HCT116 (cell line): ENCODE results near the gene TFE3. TPM values are rescaled to one million over a fixed set of nuclear protein-coding genes. Genes with fewer than 3 reads are reported as not detected.

Experiments
- ATAC-seq: fragments of 200-7000 bp; cut with Tn5 transposase; 2 replicates; pipeline ENCODE4 v1.9.1; 2020; ENCODE audit warnings: mild to moderate bottlenecking, moderate library complexity
- BruUV-seq: library from RNA; stranded (reverse); fragments of 400-500 nt; replicated peaks from 2 replicates; lab custom pipeline; 2021; lab: Mats Ljungman, UMichigan
- CTCF ChIA-PET: fragments of 300-600 bp; sonication (Branson Sonifier 250); formaldehyde crosslinking; loops from one replicate; lab custom pipeline; 2021; ENCODE audit warnings: antibody characterized with exemption; lab: Charles Lee
- POLR2A ChIA-PET: fragments of 300-600, 350-600 bp; sonication (Branson Sonifier 250); formaldehyde crosslinking; loops from one replicate; lab custom pipeline; 2021; ENCODE audit warnings: antibody characterized with exemption; lab: Charles Lee
- RAD21 ChIA-PET, 2 experiments: fragments of 300-600 bp; sonication (Branson Sonifier 250); formaldehyde crosslinking; loops; one replicate each; lab custom pipeline; 2023; ENCODE audit warnings: low total read pairs in 2 of 2; ENCODE audit not compliant: uncharacterized antibody in 2 of 2, unreplicated experiment in 2 of 2, low non-redundant PET in 1 of 2; lab: Charles Lee
- DNase-seq: peaks from one replicate; pipeline ENCODE4 v3.0.0-alpha.2; 2010; ENCODE audit warnings: low read depth, low spot score
- H2AFZ ChIP-seq: fragments of 200-600 bp; shearing (Covaris generic), sonication (generic); 2 replicates; pipeline ENCODE4 v1.6.1; 2017; ENCODE audit warnings: low read depth, mixed run types, mixed read lengths, antibody characterized with exemption, low read length; ENCODE audit not compliant: poor library complexity, severe bottlenecking
- H3K27ac ChIP-seq: 2 replicates; pipeline ENCODE4 v1.5.1; 2012; ENCODE audit warnings: low read depth, low read length
- H3K27me3 ChIP-seq: fragments of 200-600 bp; sonication (generic); 2 replicates; pipeline ENCODE4 v1.6.1; 2016; ENCODE audit warnings: mixed run types, low read length, mixed read lengths; ENCODE audit not compliant: insufficient read depth
- H3K36me3 ChIP-seq, 2 experiments: fragments of 200-500 bp in 1 of 2; fragments of 200-600 bp in 1 of 2; sonication (Bioruptor generic) in 1 of 2; sonication (generic) in 1 of 2; 2 replicates each; pipeline versions ENCODE4 v1.5.1 to v1.6.1; 2014 to 2016; ENCODE audit warnings: low read length in 2 of 2, inconsistent platforms in 1 of 2, mixed read lengths in 1 of 2, mixed run types in 1 of 2; ENCODE audit not compliant: insufficient read depth in 2 of 2, control insufficient read depth in 1 of 2
- H3K4me1 ChIP-seq, 2 experiments: fragments of 200-600 bp in 1 of 2; sonication (generic) in 1 of 2; 2 replicates each; pipeline versions ENCODE4 v1.5.1 to v1.6.1; 2012 to 2017; ENCODE audit warnings: low read length in 2 of 2, inconsistent platforms in 1 of 2, mild to moderate bottlenecking in 1 of 2, mixed read lengths in 1 of 2, mixed run types in 1 of 2, moderate library complexity in 1 of 2; ENCODE audit not compliant: insufficient read depth in 2 of 2, control insufficient read depth in 1 of 2
- H3K4me2 ChIP-seq: fragments of 200-600 bp; sonication (generic); 2 replicates; pipeline ENCODE4 v1.6.1; 2017; ENCODE audit warnings: mixed run types, low read length, mixed read lengths
- H3K4me3 ChIP-seq, 2 experiments: fragments of 200-600 bp in 1 of 2; sonication (generic) in 1 of 2; replicated peaks in 1 of 2; 2 replicates each; pipeline ENCODE4 v1.5.1; 2011 to 2016; ENCODE audit warnings: low read length in 2 of 2, control low read depth in 1 of 2, low read depth in 1 of 2, mild to moderate bottlenecking in 1 of 2, mixed read lengths in 1 of 2, mixed run types in 1 of 2
- H3K79me2 ChIP-seq: fragments of 200-600 bp; sonication (generic); 2 replicates; pipeline ENCODE4 v1.6.1; 2017; ENCODE audit warnings: mild to moderate bottlenecking, mixed run types, low read length, moderate library complexity, mixed read lengths; ENCODE audit not compliant: insufficient read depth
- H3K9ac ChIP-seq: fragments of 200-600 bp; sonication (generic); 2 replicates; pipeline ENCODE4 v1.6.1; 2016; ENCODE audit warnings: low read length, mixed read lengths
- H3K9me2 ChIP-seq: fragments of 200-600 bp; sonication (generic), shearing (Covaris generic); 2 replicates; pipeline ENCODE4 v1.6.1; 2017; ENCODE audit warnings: mixed run types, mild to moderate bottlenecking, moderate library complexity; ENCODE audit not compliant: insufficient read depth
- H3K9me3 ChIP-seq, 2 experiments: fragments of 200-500 bp in 1 of 2; fragments of 200-600 bp in 1 of 2; sonication (Bioruptor generic) in 1 of 2; sonication (generic) in 1 of 2; 2 replicates each; pipeline ENCODE4 v1.6.1; 2014 to 2017; ENCODE audit warnings: low read length in 2 of 2, mixed read lengths in 2 of 2, inconsistent platforms in 1 of 2, low read depth in 1 of 2, mild to moderate bottlenecking in 1 of 2, mixed run types in 1 of 2, moderate library complexity in 1 of 2; ENCODE audit not compliant: control insufficient read depth in 1 of 2, insufficient read depth in 1 of 2
- H4K20me1 ChIP-seq: fragments of 200-600 bp; sonication (generic), shearing (Covaris generic); 2 replicates; pipeline ENCODE4 v1.6.1; 2017; ENCODE audit warnings: mixed run types, mild to moderate bottlenecking, moderate library complexity; ENCODE audit not compliant: insufficient read depth
- ATF3 ChIP-seq: IDR thresholded peaks from 2 replicates; pipeline ENCODE4 v1.6.1; 2012
- CBX3 ChIP-seq: IDR thresholded peaks from 2 replicates; pipeline ENCODE4 v1.6.1; 2012; ENCODE audit warnings: low read depth
- CTCF ChIP-seq, 3 experiments: fragments of 200-600 bp in 1 of 3; sonication (generic) in 1 of 3; IDR thresholded peaks in 2 of 3; conservative IDR thresholded peaks in 1 of 3; 2 replicates each; pipeline ENCODE4 v1.5.1; 2012 to 2017; ENCODE audit warnings: low read depth in 2 of 3, low read length in 2 of 3, antibody characterized with exemption in 1 of 3, borderline replicate concordance in 1 of 3, control low read depth in 1 of 3, mild to moderate bottlenecking in 1 of 3, mixed read lengths in 1 of 3, mixed run types in 1 of 3, moderate library complexity in 1 of 3; ENCODE audit not compliant: insufficient read depth in 1 of 3
- EZH2 ChIP-seq: fragments of 200-600 bp; sonication (generic); IDR thresholded peaks from 2 replicates; pipeline ENCODE4 v1.6.1; 2017; ENCODE audit warnings: antibody characterized with exemption, mixed run types
- EZH2phosphoT487 ChIP-seq: fragments of 200-600 bp; IDR thresholded peaks from 2 replicates; pipeline ENCODE4 v1.6.1; 2018; ENCODE audit warnings: antibody characterized with exemption, borderline replicate concordance
- FOSL1 ChIP-seq: IDR thresholded peaks from 2 replicates; pipeline ENCODE4 v1.6.1; 2012; ENCODE audit warnings: low read depth
- JUND ChIP-seq: IDR thresholded peaks from 2 replicates; pipeline ENCODE4 v1.6.1; 2012
- POLR2A ChIP-seq: IDR thresholded peaks from 2 replicates; pipeline ENCODE4 v1.7.0; 2011; ENCODE audit warnings: borderline replicate concordance; ENCODE audit not compliant: insufficient read depth, insufficient read length; ENCODE audit errors: extremely low read depth
- POLR2AphosphoS5 ChIP-seq: IDR thresholded peaks from 2 replicates; pipeline ENCODE4 v1.6.1; 2011; ENCODE audit warnings: mild to moderate bottlenecking, low read depth, low read length, moderate library complexity
- RAD21 ChIP-seq: IDR thresholded peaks from 2 replicates; pipeline ENCODE4 v1.6.1; 2012; ENCODE audit warnings: low read depth, mild to moderate bottlenecking
- REST ChIP-seq: IDR thresholded peaks from 2 replicates; pipeline ENCODE4 v1.6.1; 2012; ENCODE audit warnings: low read depth
- SIN3A ChIP-seq: IDR thresholded peaks from 2 replicates; pipeline ENCODE4 v1.6.1; 2012; ENCODE audit warnings: low read depth
- SP1 ChIP-seq: IDR thresholded peaks from 2 replicates; pipeline ENCODE4 v1.6.1; 2012; ENCODE audit warnings: low read depth
- YY1 ChIP-seq: IDR thresholded peaks from 2 replicates; pipeline ENCODE4 v1.6.1; 2011; ENCODE audit warnings: low read length, low read depth, moderate library complexity, mild to moderate bottlenecking; ENCODE audit not compliant: insufficient replicate concordance; ENCODE audit errors: extremely low read depth
- ZFX ChIP-seq: fragments of 450-650 bp; IDR thresholded peaks from 2 replicates; pipeline ENCODE4 v1.6.1; 2017
- ZNF274 ChIP-seq: fragments of 200-500 bp; sonication (Bioruptor generic); IDR thresholded peaks from 2 replicates; pipeline ENCODE4 v1.6.1; 2014; ENCODE audit warnings: mild to moderate bottlenecking, low read depth, low read length, inconsistent platforms
- intact Hi-C: fragments of 100-400 bp; cut with micrococcal nuclease; formaldehyde crosslinking; loops from 2 replicates; pipeline ENCODE4 v1.10.0; 2022
- total RNA-seq: library from RNA; stranded (reverse); gene quantifications from one replicate; pipeline ENCODE4 v1.2.1, GENCODE V29; 2021; ENCODE audit not compliant: unreplicated experiment

Gene TFE3
- total RNA-seq, 1 experiment from 2014 or later, result 17.1 TPM

GRCh38 chrX:49000636-49001035, 42.5 kb downstream of the TFE3 start:
- H3K9me3 ChIP-seq, result no peaks in the 10 kb centered on the region
- no peak for TF ChIP-seq ATF3
- no peak for TF ChIP-seq CTCF (IDR thresholded peaks at IDR 0.05 in 2 of 3, conservative IDR thresholded peaks at IDR 0.05 in 1 of 3; ENCODE audit: borderline replicate concordance in 1 of 3, insufficient read depth in 1 of 3, low read depth in 2 of 3, low read length in 2 of 3)
- no peak for TF ChIP-seq POLR2AphosphoS5
- no peak for TF ChIP-seq JUND
- no peak for TF ChIP-seq POLR2A
- TF ChIP-seq SIN3A, result no peak
- TF ChIP-seq EZH2phosphoT487, result no peak
- TF ChIP-seq ZNF274, result no peak
- TF ChIP-seq SP1, result no peak
- no peak for TF ChIP-seq ZFX
- no peak for TF ChIP-seq CBX3
- no peak for TF ChIP-seq EZH2
- no peak for TF ChIP-seq REST
- TF ChIP-seq YY1, result no peak
- TF ChIP-seq FOSL1, result no peak
- no peak for TF ChIP-seq RAD21
- H3K4me3 ChIP-seq, result no peak overlapping the region
- RAD21 ChIA-PET, result no interaction called here
- POLR2A ChIA-PET, result no interaction called here
- H3K9ac ChIP-seq, result no peak overlapping the region
- no peaks in the 10 kb centered on the region for H3K27me3 ChIP-seq
- DNase-seq (no peak), ATAC-seq (no peak)
- no peak overlapping the region for H3K27ac ChIP-seq
- no peak overlapping the region for H2AFZ ChIP-seq
- no peaks in the 10 kb centered on the region for H3K36me3 ChIP-seq
- H3K4me1 ChIP-seq, result peaks cover 0 to 10% of the 10 kb centered on the region in 2 experiments; a peak in 1 of 4 replicates
- peak overlapping the region; percentile 78 for H3K4me2 ChIP-seq
- BruUV-seq, result no TSS peak
- CTCF ChIA-PET, result no interaction called here
- peaks cover 5% of the 10 kb centered on the region; the same call in 1 of the 2 replicates for H3K79me2 ChIP-seq
- intact Hi-C loops, result loop anchor here (5.0 kb wide), 1 partner anchor 42 kb away; the partner anchor contains the start of gene TFE3
- H3K9me2 ChIP-seq, result no peaks in the 10 kb centered on the region
- H4K20me1 ChIP-seq, result no peaks in the 10 kb centered on the region
